ENCODE results near the gene PARM1. TPM values are rescaled to one million over a fixed set of nuclear protein-coding genes. Genes with fewer than 3 reads are reported as not detected.
A peak's percentile ranks its signal among the peaks of the same experiment; 100 is the strongest.

Gene PARM1
- total and polyA plus RNA-seq, 12 donors: 11.3 to 204 (median 70.6) TPM

DNA sequence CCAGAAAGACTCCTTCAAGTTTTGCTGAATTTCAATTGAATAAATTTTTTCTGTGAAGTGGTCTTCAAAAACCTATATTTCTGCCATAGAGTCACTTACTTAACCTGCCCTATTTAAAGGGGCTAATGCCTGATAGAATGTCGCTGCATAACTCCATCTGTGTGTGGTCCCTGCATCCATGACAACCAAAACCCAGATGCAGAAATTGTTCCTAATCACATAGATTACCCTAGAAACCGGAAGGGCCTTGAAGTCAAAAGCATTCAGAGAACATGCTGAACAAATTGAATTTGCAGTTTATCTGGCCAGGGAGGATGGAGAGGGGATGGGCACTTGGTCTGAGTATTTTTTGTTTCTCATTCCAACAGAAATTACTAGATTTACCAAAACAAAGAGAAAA, 1.5 kb upstream of the PARM1 start:
- H3K4me3 ChIP-seq: no peak overlapping the region
- peaks cover 0 to 13% of the 10 kb centered on the region in 2 donors for H3K4me1 ChIP-seq (replicated peaks in 1 of 2)
- DNase-seq: no peak
- no peaks in the 10 kb centered on the region for H3K36me3 ChIP-seq (replicated peaks in 1 of 2)
- TF ChIP-seq POLR2A (IDR thresholded peaks at IDR 0.05): no peak
- TF ChIP-seq, protein P1, sequence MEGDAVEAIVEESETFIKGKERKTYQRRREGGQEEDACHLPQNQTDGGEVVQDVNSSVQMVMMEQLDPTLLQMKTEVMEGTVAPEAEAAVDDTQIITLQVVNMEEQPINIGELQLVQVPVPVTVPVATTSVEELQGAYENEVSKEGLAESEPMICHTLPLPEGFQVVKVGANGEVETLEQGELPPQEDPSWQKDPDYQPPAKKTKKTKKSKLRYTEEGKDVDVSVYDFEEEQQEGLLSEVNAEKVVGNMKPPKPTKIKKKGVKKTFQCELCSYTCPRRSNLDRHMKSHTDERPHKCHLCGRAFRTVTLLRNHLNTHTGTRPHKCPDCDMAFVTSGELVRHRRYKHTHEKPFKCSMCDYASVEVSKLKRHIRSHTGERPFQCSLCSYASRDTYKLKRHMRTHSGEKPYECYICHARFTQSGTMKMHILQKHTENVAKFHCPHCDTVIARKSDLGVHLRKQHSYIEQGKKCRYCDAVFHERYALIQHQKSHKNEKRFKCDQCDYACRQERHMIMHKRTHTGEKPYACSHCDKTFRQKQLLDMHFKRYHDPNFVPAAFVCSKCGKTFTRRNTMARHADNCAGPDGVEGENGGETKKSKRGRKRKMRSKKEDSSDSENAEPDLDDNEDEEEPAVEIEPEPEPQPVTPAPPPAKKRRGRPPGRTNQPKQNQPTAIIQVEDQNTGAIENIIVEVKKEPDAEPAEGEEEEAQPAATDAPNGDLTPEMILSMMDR (IDR thresholded peaks at IDR 0.05): no peak
- no peak overlapping the region for H3K27ac ChIP-seq
- H3K9me3 ChIP-seq (replicated peaks in 1 of 3): no peaks in the 10 kb centered on the region
- intact Hi-C loops (cut with DNase I): no loop called here
- peaks cover 2% of the 10 kb centered on the region for H3K27me3 ChIP-seq
- WGBS, 4 donors: 62 to 82% (median 70%) methylated on average over 2 of the region's 2 CpGs

DNA sequence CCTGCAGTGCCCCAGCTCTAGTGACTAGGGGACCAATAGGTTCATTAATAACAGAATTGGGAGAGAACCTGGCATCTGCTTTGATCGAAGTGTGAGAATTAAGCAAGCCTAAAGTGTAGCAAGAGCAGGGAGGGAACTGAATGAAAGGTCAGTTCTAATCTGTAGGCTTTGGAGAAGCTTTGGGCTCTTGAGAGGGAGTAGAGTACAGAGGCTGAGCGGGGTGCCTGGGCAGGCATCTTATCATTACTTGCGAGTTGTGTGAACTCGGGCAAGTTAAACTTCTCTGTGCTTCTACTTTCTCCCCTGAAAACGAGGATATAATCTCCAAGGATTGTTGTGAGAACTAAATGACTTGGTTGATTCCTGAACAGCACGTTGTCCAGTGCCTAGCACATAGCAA, 906 bp upstream of the PARM1 start:
- no peak for DNase-seq
- Histone ChIP-seq H3K9me3 (replicated peaks in 1 of 3) (no peaks in the 10 kb centered on the region), H3K4me1 (replicated peaks in 1 of 2) (peaks cover 0 to 13% of the 10 kb centered on the region in 2 donors), H3K36me3 (replicated peaks in 1 of 2) (no peaks in the 10 kb centered on the region), H3K27ac (no peak overlapping the region), H3K27me3 (peaks cover 2% of the 10 kb centered on the region), H3K4me3 (no peak overlapping the region)
- WGBS, 4 donors: 69 to 79% (median 73%) methylated on average over 6 of the region's 6 CpGs
- TF ChIP-seq, protein P1 (IDR thresholded peaks at IDR 0.05): no peak
- intact Hi-C loops (cut with DNase I): no loop called here

DNA sequence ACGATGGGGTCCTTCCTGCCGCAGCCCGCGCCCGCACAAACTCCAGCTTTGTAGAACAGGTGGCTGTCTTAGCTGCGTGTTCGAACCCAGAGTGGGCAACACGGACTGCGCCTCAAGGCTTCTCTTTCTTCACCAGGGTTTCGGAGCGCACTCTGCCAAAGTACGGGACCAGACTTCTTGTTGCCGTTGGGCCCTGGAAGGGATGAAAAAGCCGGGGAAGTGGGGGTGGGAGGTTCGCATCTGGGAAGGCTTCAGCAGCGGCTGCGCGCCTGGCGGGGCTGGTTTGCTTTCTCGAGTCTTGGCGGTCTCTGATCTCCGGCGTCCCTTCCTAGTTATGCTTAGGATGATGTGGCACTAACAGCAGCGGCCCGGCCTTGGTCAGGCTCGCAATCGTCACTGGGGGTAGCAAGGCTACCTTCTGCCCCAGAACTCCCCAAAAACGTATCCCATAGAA, 673 bp downstream of the PARM1 start:
- Histone ChIP-seq H3K4me1 (replicated peaks in 1 of 2) (peaks cover 0 to 13% of the 10 kb centered on the region in 2 donors), H3K4me3 (peak overlapping the region in 2 of 4 donors; percentile 8 to 55), H3K9me3 (replicated peaks in 1 of 3) (no peaks in the 10 kb centered on the region), H3K27me3 (peaks cover 2% of the 10 kb centered on the region), H3K27ac (peak overlapping the region in 3 of 5 donors; percentile 18 to 65 (median 45)), H3K36me3 (replicated peaks in 1 of 2) (no peaks in the 10 kb centered on the region)
- WGBS, 4 donors: 0 to 2% (median 1%) methylated on average over 14 to 28 of the region's 28 CpGs
- intact Hi-C loops (cut with DNase I): no loop called here
- DNase-seq: peak in 4 of 7 donors; percentile 2 to 63 (median 16)
- no peak for TF ChIP-seq POLR2A (IDR thresholded peaks at IDR 0.05)
- TF ChIP-seq, protein P1 (IDR thresholded peaks at IDR 0.05): no peak

DNA sequence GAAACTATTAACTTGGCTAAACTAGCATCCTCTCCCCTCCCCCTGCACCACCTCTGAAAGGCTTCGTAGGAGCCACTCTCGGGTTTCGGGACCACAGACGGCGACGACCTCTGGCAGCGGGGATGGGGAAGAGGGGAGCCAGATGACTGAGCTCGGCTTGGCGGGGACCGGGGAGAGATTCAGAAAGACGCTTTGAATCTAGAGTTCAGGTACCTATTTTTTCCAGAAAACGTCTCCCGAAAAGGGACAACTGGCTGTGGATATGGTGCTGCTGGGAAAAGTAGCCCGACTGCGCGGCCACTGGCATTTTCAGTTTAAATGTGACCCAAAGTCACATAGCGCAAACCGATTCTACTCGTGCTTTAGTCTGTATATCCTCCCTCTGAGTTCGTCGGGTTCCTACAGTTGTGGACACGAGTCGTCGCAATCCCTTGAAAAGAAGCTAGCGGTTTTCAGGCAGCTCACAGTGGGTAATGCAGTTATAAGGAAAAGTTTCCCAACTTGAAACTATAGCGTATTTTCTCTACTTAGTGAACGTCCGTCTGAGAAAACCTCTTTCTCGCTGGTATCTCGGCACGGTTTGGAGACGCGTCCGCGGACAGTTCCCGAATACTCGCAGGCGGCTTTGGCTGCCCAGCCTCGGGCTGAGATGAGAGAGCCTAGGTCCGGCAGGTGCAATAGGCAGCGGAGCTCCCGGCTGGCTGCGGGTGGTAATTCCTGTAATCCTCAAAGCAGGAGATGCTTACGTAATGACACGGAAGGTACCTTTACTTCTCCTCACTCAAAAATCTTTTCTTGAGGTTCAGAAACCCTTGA, 1.3 kb downstream of the PARM1 start:
- intact Hi-C loops (cut with DNase I): no loop called here
- TF ChIP-seq POLR2A (IDR thresholded peaks at IDR 0.05): no peak
- TF ChIP-seq, protein P1 (IDR thresholded peaks at IDR 0.05): no peak
- 1 to 2% (median 2%) methylated on average over 34 to 45 of the region's 45 CpGs for WGBS, 4 donors

More for the DNA sequence above, 1.3 kb downstream of the PARM1 start:
- peak overlapping the region in 2 of 4 donors; percentile 8 to 55 for H3K4me3 ChIP-seq
- peak in 6 of 7 donors; percentile 7 to 72 (median 21) for DNase-seq
- H3K27ac ChIP-seq: peak overlapping the region in 2 of 5 donors; percentile 45 to 65
- H3K27me3 ChIP-seq: peaks cover 2% of the 10 kb centered on the region
- peaks cover 0 to 13% of the 10 kb centered on the region in 2 donors for H3K4me1 ChIP-seq (replicated peaks in 1 of 2)
- H3K36me3 ChIP-seq (replicated peaks in 1 of 2): no peaks in the 10 kb centered on the region
- no peaks in the 10 kb centered on the region for H3K9me3 ChIP-seq (replicated peaks in 1 of 3)

Data from adrenal gland (tissue), 12 donors.